T-helper 2 cell treated with Interferon-gamma antibody and Interleukin-4, amounts not matched to agents 5 μg/mL and 100 μg/mL, for 36 hours (primary cell): ENCODE data around the gene SH3BGR.

ENCODE experiments used
- DNase-seq: peaks from one replicate; pipeline ENCODE4 v3.0.0; 2021; ENCODE audit warnings: low spot score
- H3K27ac Mint-ChIP-seq: one replicate; pipeline ENCODE4 v1.8.0; 2021; ENCODE audit warnings: mild to moderate bottlenecking, mixed read lengths
- H3K27me3 Mint-ChIP-seq: one replicate; pipeline ENCODE4 v1.8.0; 2021; ENCODE audit warnings: low read depth, mixed read lengths
- H3K36me3 Mint-ChIP-seq: one replicate; pipeline ENCODE4 v1.8.0; 2021; ENCODE audit warnings: low read depth, mixed read lengths
- H3K4me1 Mint-ChIP-seq: one replicate; pipeline ENCODE4 v1.8.0; 2021; ENCODE audit warnings: low read depth, mixed read lengths
- H3K4me3 Mint-ChIP-seq: one replicate; pipeline ENCODE4 v1.8.0; 2022; ENCODE audit warnings: mild to moderate bottlenecking, moderate library complexity, mixed read lengths
- H3K9me3 Mint-ChIP-seq: one replicate; pipeline ENCODE4 v1.8.0; 2021; ENCODE audit warnings: mixed read lengths

The SH3BGR gene

DNA sequence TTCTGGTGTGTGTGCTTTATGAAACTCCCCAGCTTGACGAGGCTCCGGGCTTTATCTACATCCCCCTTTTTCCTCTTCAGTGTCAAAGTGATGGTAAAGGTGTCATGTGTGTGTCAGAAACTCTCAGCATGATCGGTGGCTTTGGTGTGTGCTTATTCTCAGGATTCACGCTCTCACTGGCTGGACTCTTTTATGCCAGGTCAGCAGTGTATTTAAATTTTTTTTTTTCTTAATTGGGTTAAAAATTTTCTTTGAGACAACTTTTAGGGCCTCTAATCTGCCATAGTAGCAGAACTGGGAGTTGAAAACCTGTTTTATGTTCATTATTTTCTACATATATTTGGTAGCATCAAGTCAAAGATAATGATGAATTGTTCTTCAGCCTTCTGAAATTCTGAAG, 21.0 kb downstream of the SH3BGR start:
- Mint-ChIP-seq H3K27me3 (peaks cover 5% of the 10 kb centered on the region), H3K27ac (no peak overlapping the region), H3K9me3 (no peaks in the 10 kb centered on the region), H3K36me3 (no peaks in the 10 kb centered on the region), H3K4me3 (no peak overlapping the region), H3K4me1 (no peaks in the 10 kb centered on the region)
- no peak for DNase-seq

DNA sequence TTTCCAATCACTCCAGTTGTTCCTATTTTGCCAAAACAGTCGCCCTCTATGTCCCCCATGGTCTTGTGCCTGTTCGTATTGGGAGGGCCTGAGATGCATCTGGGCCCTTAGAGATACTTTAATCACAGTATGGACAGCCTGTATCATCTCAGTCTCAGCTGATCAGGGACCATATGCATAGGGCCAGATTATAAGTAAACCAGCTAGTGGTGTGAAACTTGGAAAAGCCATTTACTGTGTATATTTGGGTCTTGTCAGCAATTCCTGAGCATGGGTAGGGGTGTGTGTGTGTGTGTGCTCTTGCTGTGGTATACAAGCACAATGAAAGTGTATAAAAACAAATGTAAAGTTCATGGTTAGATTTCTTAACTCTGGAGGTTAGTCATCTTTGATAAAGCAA, 22.8 kb downstream of the SH3BGR start:
- DNase-seq, result no peak
- Mint-ChIP-seq H3K27me3 (peaks cover 4% of the 10 kb centered on the region), H3K36me3 (no peaks in the 10 kb centered on the region), H3K4me1 (no peaks in the 10 kb centered on the region), H3K9me3 (no peaks in the 10 kb centered on the region), H3K4me3 (no peak overlapping the region), H3K27ac (no peak overlapping the region)

DNA sequence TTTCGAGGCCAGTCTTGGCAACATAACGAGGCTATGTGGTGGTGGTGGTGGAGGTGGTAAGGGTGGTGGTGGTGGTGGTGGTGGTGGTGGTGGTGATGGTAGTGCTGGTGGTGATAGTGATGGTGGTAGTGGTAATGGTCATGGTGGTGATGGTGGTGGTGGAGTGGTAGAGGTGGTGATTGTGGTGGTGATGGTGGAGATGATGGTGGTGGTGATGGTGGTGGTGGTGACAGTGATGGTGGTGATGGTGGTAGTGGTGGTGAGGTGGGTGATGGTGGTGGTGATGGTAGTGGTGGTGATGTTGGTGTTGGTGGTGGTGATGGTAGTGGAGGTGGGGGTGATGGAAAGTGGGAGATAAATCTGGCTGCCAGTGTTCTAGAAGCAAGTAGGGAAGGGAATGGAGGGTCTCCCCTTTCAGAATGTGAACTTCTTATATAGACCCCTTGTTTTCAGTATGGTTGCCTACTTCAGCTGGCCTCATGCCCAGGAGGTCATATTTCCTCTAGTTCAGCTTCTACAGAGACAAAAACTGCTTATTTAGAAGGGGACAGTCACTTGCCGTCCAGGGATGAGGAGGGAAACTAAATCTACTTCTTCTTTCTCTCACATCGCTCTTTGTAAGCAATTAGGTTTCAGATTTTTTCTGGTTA, 27.5 kb downstream of the SH3BGR start:
- Mint-ChIP-seq H3K9me3 (no peaks in the 10 kb centered on the region), H3K27me3 (peaks cover 5% of the 10 kb centered on the region), H3K4me1 (no peaks in the 10 kb centered on the region), H3K27ac (no peak overlapping the region), H3K36me3 (no peaks in the 10 kb centered on the region), H3K4me3 (no peak overlapping the region)
- DNase-seq, result no peak

DNA sequence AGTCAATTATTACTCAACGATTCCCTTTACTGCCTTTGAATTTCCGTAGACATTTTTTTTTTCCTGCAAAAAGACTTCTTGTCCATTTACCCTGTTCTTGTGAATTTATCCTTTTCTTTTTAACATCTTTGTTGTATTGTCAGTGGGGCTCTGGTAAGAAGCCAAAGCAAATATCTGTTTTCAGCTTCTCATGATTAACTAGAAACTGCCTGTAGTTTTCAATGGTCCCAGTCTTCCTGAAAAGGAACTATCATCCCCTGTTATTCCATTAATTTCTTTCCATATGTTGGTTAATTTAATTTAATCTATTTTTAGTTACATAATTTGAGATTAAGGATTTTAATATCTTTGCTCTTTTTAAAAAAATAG, 28.0 kb downstream of the SH3BGR start:
- Mint-ChIP-seq H3K36me3 (no peaks in the 10 kb centered on the region), H3K27ac (no peak overlapping the region), H3K4me1 (no peaks in the 10 kb centered on the region), H3K27me3 (peaks cover 5% of the 10 kb centered on the region), H3K4me3 (no peak overlapping the region), H3K9me3 (no peaks in the 10 kb centered on the region)
- no peak for DNase-seq

DNA sequence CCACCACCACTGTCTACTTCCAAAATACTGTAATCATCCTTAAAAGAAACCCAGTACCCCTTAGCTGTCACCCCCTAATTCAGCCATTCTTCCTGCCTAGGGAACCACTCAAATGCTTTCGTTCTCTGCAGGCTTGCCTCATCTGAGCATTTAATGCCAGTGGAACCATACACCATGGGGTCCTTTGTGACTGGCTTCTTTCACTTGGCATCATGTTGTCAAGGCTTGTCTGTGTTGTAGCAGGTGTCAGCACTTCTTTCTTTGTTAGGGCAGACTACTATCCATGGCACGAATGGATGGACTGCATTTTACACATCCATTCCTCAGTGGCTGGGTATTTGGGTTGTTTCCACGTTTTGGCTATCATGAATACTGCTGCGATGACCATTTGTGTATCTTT, 28.5 kb downstream of the SH3BGR start:
- Mint-ChIP-seq H3K27ac (no peak overlapping the region), H3K9me3 (no peaks in the 10 kb centered on the region), H3K36me3 (no peaks in the 10 kb centered on the region)

DNA sequence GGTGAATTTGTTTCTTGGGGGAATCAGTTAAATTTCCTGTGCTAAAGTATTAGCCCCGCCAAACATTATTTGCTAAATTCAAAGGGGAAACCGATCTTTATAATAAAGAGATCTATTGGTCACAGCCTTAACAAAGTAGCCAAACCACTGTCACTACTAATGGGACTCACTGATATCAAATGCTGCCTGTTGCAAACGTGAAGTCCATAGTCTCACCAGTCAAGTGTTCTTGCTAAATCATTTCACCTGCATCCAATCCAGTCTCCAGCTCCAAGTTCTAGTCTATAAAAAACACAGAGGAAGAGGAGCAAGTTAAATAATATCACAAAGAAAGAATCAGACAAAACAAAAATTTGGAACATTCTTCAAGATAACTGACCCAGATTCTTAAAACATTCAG, 30.1 kb downstream of the SH3BGR start:
- H3K9me3 Mint-ChIP-seq, result no peaks in the 10 kb centered on the region
- peaks cover 5% of the 10 kb centered on the region for H3K27me3 Mint-ChIP-seq
- DNase-seq, result no peak
- H3K27ac Mint-ChIP-seq, result no peak overlapping the region
- H3K4me1 Mint-ChIP-seq, result no peaks in the 10 kb centered on the region
- no peak overlapping the region for H3K4me3 Mint-ChIP-seq
- no peaks in the 10 kb centered on the region for H3K36me3 Mint-ChIP-seq

More for the DNA sequence above, 28.5 kb downstream of the SH3BGR start:
- no peak overlapping the region for H3K4me3 Mint-ChIP-seq
- DNase-seq, result no peak
- H3K27me3 Mint-ChIP-seq, result peaks cover 5% of the 10 kb centered on the region
- H3K4me1 Mint-ChIP-seq, result no peaks in the 10 kb centered on the region

DNA sequence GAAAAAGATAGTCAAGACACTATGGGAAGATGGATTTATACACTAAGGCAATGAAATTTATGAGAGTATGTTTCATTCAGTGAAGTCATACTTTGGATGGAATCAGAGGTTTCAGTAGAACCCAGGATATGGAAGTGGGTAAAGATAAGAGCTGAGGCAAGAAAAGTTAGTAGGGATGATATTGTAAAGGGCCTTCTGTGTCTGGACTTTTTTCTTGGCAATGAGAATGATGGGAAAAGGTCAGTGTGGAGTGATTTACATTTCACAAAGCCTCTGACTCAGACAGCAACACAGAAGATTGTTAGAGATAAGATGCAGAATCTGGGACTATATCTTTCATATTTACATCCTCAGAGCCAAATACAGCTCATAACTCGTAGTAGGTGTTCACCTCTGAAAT, 32.1 kb downstream of the SH3BGR start:
- Mint-ChIP-seq H3K9me3 (no peaks in the 10 kb centered on the region), H3K27me3 (peaks cover 3% of the 10 kb centered on the region), H3K36me3 (no peaks in the 10 kb centered on the region), H3K4me3 (no peak overlapping the region), H3K4me1 (no peaks in the 10 kb centered on the region), H3K27ac (no peak overlapping the region)
- no peak for DNase-seq

DNA sequence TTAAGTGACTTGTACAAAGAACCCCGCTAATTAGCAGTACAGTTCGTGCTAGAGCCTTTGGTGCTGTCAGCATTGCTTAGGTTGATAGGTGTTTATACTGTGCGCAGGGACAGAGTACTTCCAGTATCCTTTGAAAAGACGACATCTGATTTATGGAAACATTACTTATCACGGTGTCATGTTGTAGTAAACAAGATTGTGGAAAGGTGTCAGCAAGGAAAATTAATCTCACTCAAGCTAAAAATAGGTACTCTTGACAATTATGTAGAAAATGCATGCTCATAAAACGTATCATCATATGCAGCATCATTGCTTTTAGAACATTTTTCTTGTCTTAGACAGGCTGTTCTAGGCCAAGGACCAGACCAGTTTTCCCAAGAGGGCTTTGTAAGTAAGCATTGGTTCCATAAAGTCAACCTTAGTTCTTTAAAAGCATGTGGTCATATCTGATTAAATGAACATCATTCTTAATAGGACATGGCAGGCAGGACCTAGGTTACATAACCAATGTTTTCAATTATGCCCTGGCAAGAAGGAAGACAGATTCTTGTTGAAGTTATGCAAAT, 33.0 kb downstream of the SH3BGR start:
- Mint-ChIP-seq H3K4me1 (no peaks in the 10 kb centered on the region), H3K27me3 (peaks cover 3% of the 10 kb centered on the region), H3K27ac (no peak overlapping the region), H3K36me3 (no peaks in the 10 kb centered on the region), H3K9me3 (no peaks in the 10 kb centered on the region), H3K4me3 (no peak overlapping the region)
- DNase-seq, result no peak

DNA sequence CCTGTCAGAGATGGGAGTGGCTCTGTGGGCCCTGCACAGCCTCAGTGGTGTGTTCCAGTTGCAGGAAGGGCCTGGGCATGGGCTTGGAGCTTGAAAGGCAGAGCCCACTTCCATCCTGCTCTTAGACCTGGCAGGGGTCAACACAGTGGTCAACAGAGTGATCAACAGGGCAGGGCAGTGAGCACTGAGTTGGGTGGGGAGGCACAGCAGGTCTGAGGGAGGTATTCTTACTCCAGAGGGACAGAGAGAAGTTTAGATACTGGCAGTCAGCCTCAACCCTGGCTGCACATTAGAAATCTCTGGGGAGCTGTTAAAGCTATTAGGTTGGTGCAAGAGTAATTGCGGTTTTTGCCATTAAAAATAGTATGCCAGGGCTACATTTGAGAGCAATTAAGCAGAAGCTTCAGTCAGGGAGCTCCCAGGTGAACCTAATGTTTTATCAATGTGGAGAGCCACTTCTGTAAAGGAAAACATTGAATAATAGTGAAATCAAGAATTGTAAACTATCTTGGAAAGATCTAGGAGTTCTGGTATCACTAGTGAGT, 37.7 kb downstream of the SH3BGR start:
- H3K9me3 Mint-ChIP-seq, result no peaks in the 10 kb centered on the region
- H3K27ac Mint-ChIP-seq, result no peak overlapping the region
- no peaks in the 10 kb centered on the region for H3K36me3 Mint-ChIP-seq
- DNase-seq, result no peak
- no peaks in the 10 kb centered on the region for H3K4me1 Mint-ChIP-seq
- no peaks in the 10 kb centered on the region for H3K27me3 Mint-ChIP-seq
- H3K4me3 Mint-ChIP-seq, result no peak overlapping the region

DNA sequence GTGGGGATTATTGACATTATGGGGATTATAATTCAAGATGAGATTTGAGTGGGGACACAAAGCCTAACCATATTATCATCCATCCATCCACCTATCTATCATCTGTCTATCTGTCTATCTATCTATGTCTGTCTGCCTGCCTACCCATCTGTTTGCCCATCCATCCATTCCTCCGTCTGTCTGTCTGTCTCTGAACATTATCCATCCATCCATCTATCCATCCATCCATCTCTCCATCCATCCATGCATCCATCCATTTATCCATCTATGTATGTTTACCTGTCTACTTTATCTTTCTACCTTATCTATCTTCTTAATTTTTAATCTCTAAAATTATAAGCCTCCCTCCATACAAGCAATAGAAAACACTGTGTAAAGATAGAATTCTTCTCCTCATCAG, 47.4 kb downstream of the SH3BGR start:
- Mint-ChIP-seq H3K36me3 (no peaks in the 10 kb centered on the region), H3K27ac (no peak overlapping the region), H3K9me3 (no peaks in the 10 kb centered on the region), H3K27me3 (no peaks in the 10 kb centered on the region), H3K4me1 (no peaks in the 10 kb centered on the region), H3K4me3 (no peak overlapping the region)
- no peak for DNase-seq

DNA sequence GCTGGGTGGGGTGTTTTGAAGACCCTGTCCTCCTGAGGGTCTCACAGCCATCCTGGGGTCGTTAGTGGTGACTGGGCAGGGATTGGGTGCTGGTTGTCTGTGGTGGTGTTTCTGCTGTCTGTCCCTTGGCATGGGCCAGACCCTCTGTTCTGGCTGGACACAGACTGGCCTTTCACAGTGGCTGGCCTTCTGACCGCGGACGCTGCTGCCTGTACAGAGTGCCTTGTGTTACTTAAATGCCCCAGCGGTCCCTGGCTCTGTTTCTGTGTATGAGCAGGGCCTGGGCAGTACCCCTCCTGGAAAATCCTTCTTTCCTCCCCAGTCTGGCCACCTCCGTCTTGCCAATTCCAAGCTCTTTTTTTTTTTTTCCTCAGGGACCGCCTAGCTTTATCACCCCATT, 50.9 kb downstream of the SH3BGR start:
- no peaks in the 10 kb centered on the region for H3K4me1 Mint-ChIP-seq
- H3K9me3 Mint-ChIP-seq, result no peaks in the 10 kb centered on the region
- no peaks in the 10 kb centered on the region for H3K36me3 Mint-ChIP-seq
- DNase-seq, result no peak
- H3K27me3 Mint-ChIP-seq, result no peaks in the 10 kb centered on the region
- H3K4me3 Mint-ChIP-seq, result no peak overlapping the region
- H3K27ac Mint-ChIP-seq, result no peak overlapping the region

DNA sequence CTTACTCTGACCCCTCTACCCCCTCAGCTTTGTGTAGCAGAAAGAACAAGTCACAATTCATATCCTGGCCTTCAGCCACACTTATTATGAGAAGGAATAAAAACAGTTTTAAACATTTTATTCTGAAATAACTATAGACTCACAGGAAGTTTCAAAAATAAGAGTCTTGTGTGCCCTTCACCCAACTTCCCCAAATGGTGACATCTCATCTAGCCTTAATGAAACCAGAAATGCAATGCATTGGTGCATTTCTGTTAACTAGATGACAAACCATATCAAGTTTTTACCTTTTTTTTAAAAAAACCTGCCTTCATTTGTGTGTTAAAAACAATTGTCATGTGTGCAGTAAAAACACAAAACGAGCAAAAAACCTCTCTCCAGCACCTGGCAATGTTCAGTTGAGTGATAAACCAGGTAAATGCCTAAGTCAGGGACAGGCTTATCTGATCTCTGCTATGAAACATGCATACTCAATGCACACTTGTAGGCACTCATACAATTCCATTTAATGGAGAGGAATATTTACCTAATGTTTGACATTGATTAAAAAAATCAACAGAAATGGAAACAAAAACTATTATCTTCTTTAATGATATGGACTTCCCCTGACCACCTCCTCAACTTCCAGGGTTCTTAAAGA, 51.5 kb downstream of the SH3BGR start:
- Mint-ChIP-seq H3K36me3 (no peaks in the 10 kb centered on the region), H3K27ac (no peak overlapping the region), H3K9me3 (no peaks in the 10 kb centered on the region), H3K4me3 (no peak overlapping the region), H3K27me3 (no peaks in the 10 kb centered on the region), H3K4me1 (no peaks in the 10 kb centered on the region)
- no peak for DNase-seq

DNA sequence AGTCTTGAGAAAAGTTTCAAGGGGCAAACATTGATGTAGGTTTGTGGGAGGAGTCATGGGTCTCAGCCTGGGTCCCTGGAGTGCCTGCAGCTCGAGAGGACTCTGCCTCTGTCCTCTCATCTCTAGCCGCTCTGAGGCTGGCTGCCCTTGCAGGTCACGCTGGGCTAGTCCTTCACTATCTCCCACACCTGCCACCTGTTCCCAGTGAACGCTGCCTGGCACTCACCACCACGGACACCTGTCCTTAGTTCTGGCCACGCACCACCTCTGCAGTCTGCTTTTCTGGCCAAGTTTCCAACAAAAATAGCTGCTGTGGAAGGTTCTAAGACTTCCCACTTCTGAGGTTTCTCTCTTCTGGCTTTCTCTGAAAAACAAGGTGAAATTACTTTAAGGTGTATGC, 52.5 kb downstream of the SH3BGR start:
- no peak for DNase-seq
- H3K4me3 Mint-ChIP-seq, result no peak overlapping the region
- H3K4me1 Mint-ChIP-seq, result no peaks in the 10 kb centered on the region
- H3K27me3 Mint-ChIP-seq, result no peaks in the 10 kb centered on the region
- H3K9me3 Mint-ChIP-seq, result no peaks in the 10 kb centered on the region
- H3K36me3 Mint-ChIP-seq, result no peaks in the 10 kb centered on the region
- H3K27ac Mint-ChIP-seq, result no peak overlapping the region

DNA sequence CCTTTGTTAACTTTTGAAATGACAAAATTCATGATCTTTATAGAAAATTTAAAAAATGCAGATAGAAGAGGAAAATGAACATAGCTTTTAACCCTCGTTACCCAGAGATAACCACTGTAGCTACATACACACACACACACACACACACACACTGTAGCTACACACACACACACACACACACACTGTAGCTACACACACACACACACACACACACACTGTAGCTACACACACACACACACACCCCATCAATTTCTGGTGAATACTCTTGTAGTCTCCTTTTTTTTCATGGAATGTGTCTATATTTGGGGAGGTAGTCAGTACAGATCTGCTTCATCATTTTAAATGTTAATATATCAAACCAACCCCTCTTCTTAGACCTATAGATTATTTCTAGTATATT, 58.5 kb downstream of the SH3BGR start:
- Mint-ChIP-seq H3K4me3 (no peak overlapping the region), H3K27ac (no peak overlapping the region), H3K27me3 (no peaks in the 10 kb centered on the region), H3K36me3 (no peaks in the 10 kb centered on the region), H3K4me1 (no peaks in the 10 kb centered on the region), H3K9me3 (no peaks in the 10 kb centered on the region)
- no peak for DNase-seq
